OCI-LY7 (cell line): Measurements from ENCODE around the gene ZNHIT3. TPM values are rescaled to one million over a fixed set of nuclear protein-coding genes. Genes with fewer than 3 reads are reported as not detected.
"Not testable (repeated sequence)": the region's sequence is repeated elsewhere in the genome, so short reads cannot be mapped to it uniquely, and the experiment has no call there.

Experiments used
- BruUV-seq: library from RNA; stranded (reverse); fragments of 400-500 nt; replicated peaks from 2 replicates; lab custom pipeline; 2021; lab: Mats Ljungman, UMichigan
- CTCF ChIA-PET: fragments of 300-600 bp; sonication (Branson Sonifier 250); formaldehyde crosslinking; loops from one replicate; lab custom pipeline; 2022; ENCODE audit warnings: antibody characterized with exemption; ENCODE audit not compliant: unreplicated experiment; lab: Charles Lee
- POLR2A ChIA-PET: fragments of 300-600 bp; sonication (Branson Sonifier 250); formaldehyde crosslinking; loops from one replicate; lab custom pipeline; 2022; ENCODE audit warnings: antibody characterized with exemption; lab: Charles Lee
- DNase-seq: peaks from one replicate; pipeline ENCODE4 v3.0.0-alpha.2; 2015; ENCODE audit warnings: low spot score
- H2AFZ ChIP-seq: fragments of 200-600 bp; sonication (generic), shearing (Covaris generic); 2 replicates; pipeline ENCODE4 v1.6.1; 2014; ENCODE audit warnings: mild to moderate bottlenecking, antibody characterized with exemption, low read length, moderate library complexity
- H3K27ac ChIP-seq: fragments of 200-600 bp; sonication (generic); 2 replicates; pipeline ENCODE4 v1.5.1; 2014; ENCODE audit warnings: mixed run types, low read depth, mild to moderate bottlenecking, moderate library complexity, low read length, inconsistent platforms; ENCODE audit not compliant: poor library complexity, severe bottlenecking
- H3K36me3 ChIP-seq: fragments of 200-600 bp; sonication (generic); 2 replicates; pipeline ENCODE4 v1.6.1; 2014; ENCODE audit warnings: mild to moderate bottlenecking, antibody characterized with exemption, low read length, moderate library complexity, mixed read lengths; ENCODE audit not compliant: insufficient read depth
- H3K4me1 ChIP-seq: fragments of 200-600 bp; sonication (generic); 2 replicates; pipeline ENCODE4 v1.5.1; 2014; ENCODE audit warnings: mild to moderate bottlenecking, low read length; ENCODE audit not compliant: insufficient read depth, poor library complexity, severe bottlenecking
- H3K4me2 ChIP-seq: fragments of 200-600 bp; sonication (generic); 2 replicates; pipeline ENCODE4 v1.6.1; 2014; ENCODE audit warnings: mild to moderate bottlenecking, low read length
- H3K4me3 ChIP-seq: fragments of 200-600 bp; sonication (generic); 2 replicates; pipeline ENCODE4 v1.5.1; 2014; ENCODE audit warnings: mild to moderate bottlenecking, low read depth, low read length; ENCODE audit not compliant: poor library complexity, severe bottlenecking
- H3K79me2 ChIP-seq: fragments of 200-600 bp; sonication (generic); 2 replicates; pipeline ENCODE4 v1.6.1; 2016; ENCODE audit warnings: low read depth, mild to moderate bottlenecking, low read length, moderate library complexity, mixed read lengths; ENCODE audit not compliant: insufficient read depth
- H3K9me2 ChIP-seq: fragments of 200-600 bp; sonication (generic); 2 replicates; pipeline ENCODE4 v1.6.1; 2016; ENCODE audit warnings: mild to moderate bottlenecking, low read length, mixed read lengths; ENCODE audit not compliant: insufficient read depth
- H3K9me3 ChIP-seq: fragments of 200-600 bp; sonication (generic); 2 replicates; pipeline ENCODE4 v1.6.1; 2014; ENCODE audit warnings: mild to moderate bottlenecking, mixed run types, low read length, mixed read lengths
- H4K20me1 ChIP-seq: fragments of 200-600 bp; sonication (generic); 2 replicates; pipeline ENCODE4 v1.6.1; 2014; ENCODE audit warnings: mild to moderate bottlenecking, antibody characterized with exemption, low read length, moderate library complexity, mixed read lengths; ENCODE audit not compliant: insufficient read depth
- EZH2phosphoT487 ChIP-seq: fragments of 200-600 bp; sonication (generic); IDR thresholded peaks from 2 replicates; pipeline ENCODE4 v1.6.1; 2018; ENCODE audit warnings: low read depth, borderline replicate concordance, mild to moderate bottlenecking, mixed run types, antibody characterized with exemption, low read length, moderate library complexity, mixed read lengths
- intact Hi-C: fragments of 100-400 bp; cut with micrococcal nuclease; formaldehyde crosslinking; loops from one replicate; pipeline ENCODE4 v1.10.0; 2022; ENCODE audit not compliant: unreplicated experiment
- total RNA-seq, 2 experiments: library from RNA; depleted of rRNA in 1 of 2; stranded (reverse); fragments of >200 nt in 1 of 2; shearing (Covaris generic) in 1 of 2; gene quantifications; 2 replicates each; pipeline ENCODE4 v1.2.3, GENCODE V29; 2014 to 2022
- TF ChIP-seq, protein P1 (sequence below): fragments of 200-600 bp; sonication (generic); conservative IDR thresholded peaks from 2 replicates; pipeline ENCODE4 v1.5.1; 2014; ENCODE audit warnings: mild to moderate bottlenecking, antibody characterized with exemption, low read length, moderate library complexity, mixed read lengths

Gene ZNHIT3
- total RNA-seq, 2 experiments from 2014 or later: 40.4 to 47.7 TPM

DNA sequence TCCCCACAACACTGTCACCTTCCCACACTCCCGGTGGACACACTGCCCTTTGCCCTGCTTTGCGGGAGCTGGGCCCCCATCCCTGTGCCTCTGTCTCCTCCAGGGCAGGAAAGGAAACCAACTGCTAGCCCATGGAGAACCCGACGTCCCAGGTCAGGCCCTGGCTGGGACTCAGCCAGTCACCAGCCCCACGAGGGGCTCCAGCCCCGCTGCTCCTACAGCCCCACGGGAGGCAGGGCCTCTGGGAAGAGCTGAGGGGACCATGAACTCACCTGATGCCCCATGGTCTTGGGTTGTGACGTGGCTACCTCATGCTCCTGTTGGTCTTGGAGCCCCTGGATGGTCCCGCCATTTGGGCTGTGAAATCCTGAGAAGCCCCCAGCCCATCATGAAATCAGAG, 33.6 kb upstream of the ZNHIT3 start:
- H3K9me3 ChIP-seq, H3K4me1 ChIP-seq, intact Hi-C loops, H3K4me3 ChIP-seq, H3K9me2 ChIP-seq, H2AFZ ChIP-seq, H3K27ac ChIP-seq, H4K20me1 ChIP-seq, BruUV-seq, CTCF ChIA-PET, DNase-seq, H3K36me3 ChIP-seq, POLR2A ChIA-PET, H3K79me2 ChIP-seq, H3K4me2 ChIP-seq: not testable (repeated sequence)

DNA sequence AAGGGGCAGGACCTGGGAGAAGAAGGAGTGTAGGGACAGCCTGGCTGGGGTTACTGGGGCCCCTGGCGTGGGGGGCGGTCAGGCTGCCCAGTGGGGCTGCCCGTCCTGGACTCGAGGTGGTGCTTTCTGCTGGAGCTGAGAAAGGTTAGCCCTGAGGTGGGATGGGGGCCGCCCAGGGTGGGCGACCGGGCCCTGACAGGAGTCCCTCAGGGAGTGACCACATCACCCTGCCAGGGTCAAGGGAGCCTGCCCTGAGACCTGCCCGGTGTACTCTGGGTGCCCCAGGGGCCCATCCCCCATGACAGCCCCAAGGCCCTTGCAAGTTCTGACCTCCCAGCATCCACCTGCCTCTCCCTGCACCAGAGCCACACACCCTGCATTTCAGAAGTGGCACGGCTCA, 28.8 kb upstream of the ZNHIT3 start:
- H3K4me3 ChIP-seq, H2AFZ ChIP-seq, H3K79me2 ChIP-seq, H3K4me2 ChIP-seq, H3K27ac ChIP-seq, DNase-seq, H3K9me2 ChIP-seq, H3K9me3 ChIP-seq, H3K4me1 ChIP-seq, H3K36me3 ChIP-seq, BruUV-seq, intact Hi-C loops, H4K20me1 ChIP-seq, CTCF ChIA-PET: not testable (repeated sequence)
- POLR2A ChIA-PET: interaction anchor here (0.7 kb wide), 1 partner anchor 115 kb away, joined by 3 read pairs; no protein-coding TSS in a partner anchor

DNA sequence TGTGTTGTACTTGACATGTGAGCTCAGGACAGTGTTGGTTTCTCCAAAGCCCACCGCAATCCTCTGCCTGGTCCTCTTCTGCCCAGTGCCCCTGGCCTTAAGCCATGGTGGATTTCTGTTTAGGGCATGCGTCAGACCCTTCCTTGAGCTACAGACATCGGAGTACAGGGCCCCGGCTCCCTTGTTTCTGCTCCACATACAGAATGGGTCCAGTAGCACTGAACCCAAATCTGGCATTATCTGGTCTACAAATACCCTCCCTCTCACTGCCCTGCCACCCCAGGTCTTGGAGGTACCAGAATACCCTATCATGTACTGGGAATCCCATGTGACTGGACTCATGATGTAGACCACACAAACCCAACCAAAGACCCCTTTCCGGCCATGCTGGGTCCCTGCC, 27.4 kb upstream of the ZNHIT3 start:
- TF ChIP-seq EZH2phosphoT487: no peak
- TF ChIP-seq, protein P1, sequence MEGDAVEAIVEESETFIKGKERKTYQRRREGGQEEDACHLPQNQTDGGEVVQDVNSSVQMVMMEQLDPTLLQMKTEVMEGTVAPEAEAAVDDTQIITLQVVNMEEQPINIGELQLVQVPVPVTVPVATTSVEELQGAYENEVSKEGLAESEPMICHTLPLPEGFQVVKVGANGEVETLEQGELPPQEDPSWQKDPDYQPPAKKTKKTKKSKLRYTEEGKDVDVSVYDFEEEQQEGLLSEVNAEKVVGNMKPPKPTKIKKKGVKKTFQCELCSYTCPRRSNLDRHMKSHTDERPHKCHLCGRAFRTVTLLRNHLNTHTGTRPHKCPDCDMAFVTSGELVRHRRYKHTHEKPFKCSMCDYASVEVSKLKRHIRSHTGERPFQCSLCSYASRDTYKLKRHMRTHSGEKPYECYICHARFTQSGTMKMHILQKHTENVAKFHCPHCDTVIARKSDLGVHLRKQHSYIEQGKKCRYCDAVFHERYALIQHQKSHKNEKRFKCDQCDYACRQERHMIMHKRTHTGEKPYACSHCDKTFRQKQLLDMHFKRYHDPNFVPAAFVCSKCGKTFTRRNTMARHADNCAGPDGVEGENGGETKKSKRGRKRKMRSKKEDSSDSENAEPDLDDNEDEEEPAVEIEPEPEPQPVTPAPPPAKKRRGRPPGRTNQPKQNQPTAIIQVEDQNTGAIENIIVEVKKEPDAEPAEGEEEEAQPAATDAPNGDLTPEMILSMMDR: no peak
- no peak overlapping the region for H2AFZ ChIP-seq
- H3K4me1 ChIP-seq: no peaks in the 10 kb centered on the region
- no peaks in the 10 kb centered on the region for H3K79me2 ChIP-seq
- no TSS peak for BruUV-seq
- POLR2A ChIA-PET: no interaction called here
- CTCF ChIA-PET: no interaction called here
- no peaks in the 10 kb centered on the region for H4K20me1 ChIP-seq
- H3K9me2 ChIP-seq: no peaks in the 10 kb centered on the region
- no peaks in the 10 kb centered on the region for H3K9me3 ChIP-seq
- no peak overlapping the region for H3K4me2 ChIP-seq
- no peak overlapping the region for H3K27ac ChIP-seq
- intact Hi-C loops: no loop called here
- DNase-seq: no peak
- no peaks in the 10 kb centered on the region for H3K36me3 ChIP-seq
- no peak overlapping the region for H3K4me3 ChIP-seq

DNA sequence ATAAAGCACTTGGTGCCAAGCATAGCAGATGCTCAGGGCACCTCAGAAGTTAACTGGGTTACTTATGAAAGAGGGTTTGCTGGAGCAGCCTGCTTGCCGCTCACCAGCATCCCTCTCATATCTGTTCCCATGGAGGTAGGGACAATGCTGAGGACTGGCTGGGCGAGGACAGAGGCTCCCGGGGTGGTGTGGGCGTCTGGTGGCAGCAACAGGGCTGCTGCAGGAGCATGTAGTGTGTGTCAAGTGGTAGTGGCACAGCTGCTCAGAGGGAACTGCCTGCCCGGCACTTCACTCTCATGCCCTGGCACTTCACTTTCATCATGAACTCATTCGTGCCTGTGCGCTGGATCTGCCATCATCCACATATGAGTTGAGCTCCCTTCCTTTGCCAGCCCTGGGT, 26.9 kb upstream of the ZNHIT3 start:
- POLR2A ChIA-PET: no interaction called here
- H3K9me3 ChIP-seq: no peaks in the 10 kb centered on the region
- no TSS peak for BruUV-seq
- no peaks in the 10 kb centered on the region for H3K36me3 ChIP-seq
- H3K4me1 ChIP-seq: no peaks in the 10 kb centered on the region
- H3K4me2 ChIP-seq: no peak overlapping the region
- H3K9me2 ChIP-seq: no peaks in the 10 kb centered on the region
- CTCF ChIA-PET: no interaction called here
- no peaks in the 10 kb centered on the region for H4K20me1 ChIP-seq
- H3K4me3 ChIP-seq: no peak overlapping the region
- no peak overlapping the region for H3K27ac ChIP-seq
- H3K79me2 ChIP-seq: no peaks in the 10 kb centered on the region
- TF ChIP-seq EZH2phosphoT487: no peak
- TF ChIP-seq, protein P1: no peak
- no peak for DNase-seq
- intact Hi-C loops: no loop called here
- no peak overlapping the region for H2AFZ ChIP-seq
